Measurements from ENCODE around the gene TEX11.

The TEX11 gene

GRCh38 chrX:70554523-70554922, 354.0 kb downstream of the TEX11 start:
- H3K4me3 ChIP-seq (ENCODE audit: low read depth, low read length), result no peak overlapping the region
- POLR2A ChIA-PET, result no interaction called here

DNA sequence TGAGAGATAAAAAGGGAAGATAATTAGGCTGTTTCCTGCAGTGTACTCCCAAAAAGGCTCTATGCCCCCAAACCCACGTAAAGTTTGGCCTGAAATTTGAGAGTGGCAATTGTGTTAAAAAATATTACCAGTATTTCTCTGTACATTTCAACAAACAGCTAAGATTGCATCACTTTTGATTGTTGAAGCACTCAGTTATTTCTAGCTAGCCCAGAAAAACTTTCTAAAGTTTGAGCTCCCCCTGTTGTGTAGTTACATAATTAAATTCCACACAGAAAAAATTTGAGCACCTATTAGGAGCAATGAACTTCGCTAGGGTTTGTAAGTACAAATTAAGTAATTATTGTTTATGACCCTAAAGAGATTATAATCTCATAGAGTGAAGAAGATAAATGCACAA, 354.4 kb downstream of the TEX11 start:
- no peaks in the 10 kb centered on the region for H3K4me1 ChIP-seq (ENCODE audit: control insufficient read depth, insufficient read depth, low read length)
- CTCF ChIA-PET, result interaction anchor here (0.6 to 5.2 kb wide), 11 partner anchors 9 to 749 kb away, joined by 3 to 48 read pairs (median 3); partner anchors contain the start of genes GDPD2 and NONO
- no peaks in the 10 kb centered on the region for H3K36me3 ChIP-seq (ENCODE audit: control insufficient read depth in 2 of 2, insufficient read depth in 1 of 2, low read length in 2 of 2)
- POLR2A ChIA-PET, result no interaction called here
- H3K27ac ChIP-seq (ENCODE audit: extremely low read depth, low read depth, low read length), result no peak overlapping the region
- H3K4me3 ChIP-seq (ENCODE audit: low read depth, low read length), result no peak overlapping the region
- no peaks in the 10 kb centered on the region; the same call in 1 of the 2 replicates for H3K9me3 ChIP-seq (ENCODE audit: control insufficient read depth, insufficient read depth, low read depth, low read length)
- TF ChIP-seq ZNF654 (tag by site-specific recombination; IDR thresholded peaks at IDR 0.05; ENCODE audit: low read depth), result peak; percentile 36; the same call in 1 of the 2 replicates
- TF ChIP-seq PRDM6 (tag by site-specific recombination; IDR thresholded peaks at IDR 0.05), result peak; percentile 69
- TF ChIP-seq MEIS1 (CRISPR knock-in tag; IDR thresholded peaks at IDR 0.05; ENCODE audit: borderline replicate concordance), result no peak
- TF ChIP-seq ZNF518A (tag by site-specific recombination; conservative IDR thresholded peaks at IDR 0.05; ENCODE audit: low read depth), result peak; percentile 15; the same call in 1 of the 2 replicates
- no peak for TF ChIP-seq MZF1 (tag by site-specific recombination; IDR thresholded peaks at IDR 0.05; ENCODE audit: borderline replicate concordance)
- no peak for TF ChIP-seq KLF7 (tag by site-specific recombination; IDR thresholded peaks at IDR 0.05; ENCODE audit: borderline replicate concordance)
- no peak for TF ChIP-seq ZNF174 (tag by site-specific recombination; IDR thresholded peaks at IDR 0.05)
- no peak for TF ChIP-seq ZNF555 (tag by site-specific recombination; conservative IDR thresholded peaks at IDR 0.05)
- no peak for TF ChIP-seq TCF7L2 (IDR thresholded peaks at IDR 0.05; ENCODE audit: borderline replicate concordance, low read depth, low read length)
- no peak for TF ChIP-seq ZNF658 (tag by site-specific recombination; IDR thresholded peaks at IDR 0.05)
- no peak for TF ChIP-seq SCRT1 (tag by site-specific recombination; IDR thresholded peaks at IDR 0.05; ENCODE audit: borderline replicate concordance)

More at GRCh38 chrX:70554523-70554922, 354.0 kb downstream of the TEX11 start:
- H3K36me3 ChIP-seq (ENCODE audit: control insufficient read depth in 2 of 2, insufficient read depth in 1 of 2, low read length in 2 of 2), result no peaks in the 10 kb centered on the region
- CTCF ChIA-PET, result interaction anchor here (0.6 to 5.2 kb wide), 10 partner anchors 9 to 750 kb away, joined by 3 to 48 read pairs (median 4); partner anchors contain the start of genes GDPD2 and NONO
- TF ChIP-seq, protein P1, sequence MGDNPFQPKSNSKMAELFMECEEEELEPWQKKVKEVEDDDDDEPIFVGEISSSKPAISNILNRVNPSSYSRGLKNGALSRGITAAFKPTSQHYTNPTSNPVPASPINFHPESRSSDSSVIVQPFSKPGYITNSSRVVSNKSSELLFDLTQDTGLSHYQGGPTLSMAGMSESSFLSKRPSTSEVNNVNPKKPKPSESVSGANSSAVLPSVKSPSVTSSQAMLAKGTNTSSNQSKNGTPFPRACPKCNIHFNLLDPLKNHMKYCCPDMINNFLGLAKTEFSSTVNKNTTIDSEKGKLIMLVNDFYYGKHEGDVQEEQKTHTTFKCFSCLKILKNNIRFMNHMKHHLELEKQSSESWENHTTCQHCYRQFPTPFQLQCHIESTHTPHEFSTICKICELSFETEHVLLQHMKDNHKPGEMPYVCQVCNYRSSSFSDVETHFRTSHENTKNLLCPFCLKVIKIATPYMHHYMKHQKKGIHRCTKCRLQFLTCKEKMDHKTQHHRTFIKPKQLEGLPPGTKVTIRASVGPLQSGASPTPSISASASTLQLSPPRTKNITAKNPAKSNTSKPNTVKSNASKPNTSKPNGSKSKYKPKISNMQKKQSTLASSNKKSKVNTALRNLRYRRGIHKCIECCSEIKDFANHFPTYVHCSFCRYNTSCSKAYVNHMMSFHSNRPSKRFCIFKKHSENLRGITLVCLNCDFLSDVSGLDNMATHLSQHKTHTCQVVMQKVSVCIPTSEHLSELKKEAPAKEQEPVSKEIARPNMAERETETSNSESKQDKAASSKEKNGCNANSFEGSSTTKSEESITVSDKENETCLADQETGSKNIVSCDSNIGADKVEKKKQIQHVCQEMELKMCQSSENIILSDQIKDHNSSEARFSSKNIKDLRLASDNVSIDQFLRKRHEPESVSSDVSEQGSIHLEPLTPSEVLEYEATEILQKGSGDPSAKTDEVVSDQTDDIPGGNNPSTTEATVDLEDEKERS (tag by site-specific recombination; IDR thresholded peaks at IDR 0.05), result no peak
- TF ChIP-seq, protein P2, sequence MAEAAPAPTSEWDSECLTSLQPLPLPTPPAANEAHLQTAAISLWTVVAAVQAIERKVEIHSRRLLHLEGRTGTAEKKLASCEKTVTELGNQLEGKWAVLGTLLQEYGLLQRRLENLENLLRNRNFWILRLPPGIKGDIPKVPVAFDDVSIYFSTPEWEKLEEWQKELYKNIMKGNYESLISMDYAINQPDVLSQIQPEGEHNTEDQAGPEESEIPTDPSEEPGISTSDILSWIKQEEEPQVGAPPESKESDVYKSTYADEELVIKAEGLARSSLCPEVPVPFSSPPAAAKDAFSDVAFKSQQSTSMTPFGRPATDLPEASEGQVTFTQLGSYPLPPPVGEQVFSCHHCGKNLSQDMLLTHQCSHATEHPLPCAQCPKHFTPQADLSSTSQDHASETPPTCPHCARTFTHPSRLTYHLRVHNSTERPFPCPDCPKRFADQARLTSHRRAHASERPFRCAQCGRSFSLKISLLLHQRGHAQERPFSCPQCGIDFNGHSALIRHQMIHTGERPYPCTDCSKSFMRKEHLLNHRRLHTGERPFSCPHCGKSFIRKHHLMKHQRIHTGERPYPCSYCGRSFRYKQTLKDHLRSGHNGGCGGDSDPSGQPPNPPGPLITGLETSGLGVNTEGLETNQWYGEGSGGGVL (tag by site-specific recombination; IDR thresholded peaks at IDR 0.05), result no peak
- TF ChIP-seq, protein P3, sequence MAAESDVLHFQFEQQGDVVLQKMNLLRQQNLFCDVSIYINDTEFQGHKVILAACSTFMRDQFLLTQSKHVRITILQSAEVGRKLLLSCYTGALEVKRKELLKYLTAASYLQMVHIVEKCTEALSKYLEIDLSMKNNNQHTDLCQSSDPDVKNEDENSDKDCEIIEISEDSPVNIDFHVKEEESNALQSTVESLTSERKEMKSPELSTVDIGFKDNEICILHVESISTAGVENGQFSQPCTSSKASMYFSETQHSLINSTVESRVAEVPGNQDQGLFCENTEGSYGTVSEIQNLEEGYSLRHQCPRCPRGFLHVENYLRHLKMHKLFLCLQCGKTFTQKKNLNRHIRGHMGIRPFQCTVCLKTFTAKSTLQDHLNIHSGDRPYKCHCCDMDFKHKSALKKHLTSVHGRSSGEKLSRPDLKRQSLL (tag by site-specific recombination; IDR thresholded peaks at IDR 0.05), result no peak
- no peak for TF ChIP-seq ZNF114 (tag by site-specific recombination; IDR thresholded peaks at IDR 0.05)
- no peak for TF ChIP-seq ZNF132 (tag by site-specific recombination; IDR thresholded peaks at IDR 0.05; ENCODE audit: borderline replicate concordance)
- H3K9me3 ChIP-seq (ENCODE audit: control insufficient read depth, insufficient read depth, low read depth, low read length), result no peaks in the 10 kb centered on the region; the same call in 1 of the 2 replicates
- H3K27ac ChIP-seq (ENCODE audit: extremely low read depth, low read depth, low read length), result no peak overlapping the region
- no peaks in the 10 kb centered on the region for H3K4me1 ChIP-seq (ENCODE audit: control insufficient read depth, insufficient read depth, low read length)
